Osteocyte (in vitro differentiated cells): ENCODE data around the gene CYTH2. TPM values are rescaled to one million over a fixed set of nuclear protein-coding genes. Genes with fewer than 3 reads are reported as not detected.
"Not testable (repeated sequence)": the region's sequence is repeated elsewhere in the genome, so short reads cannot be mapped to it uniquely, and the experiment has no call there.

Experiments
- DNase-seq: peaks from one replicate; pipeline ENCODE4 v3.0.0; 2021; ENCODE audit warnings: mixed read lengths; ENCODE audit not compliant: unreplicated experiment; ENCODE audit errors: extremely low spot score
- H3K27ac Mint-ChIP-seq: one replicate; pipeline ENCODE4 v1.8.0; 2021; ENCODE audit warnings: mild to moderate bottlenecking, mixed read lengths; ENCODE audit not compliant: unreplicated experiment
- H3K27me3 Mint-ChIP-seq: one replicate; pipeline ENCODE4 v1.8.0; 2021; ENCODE audit warnings: mixed read lengths; ENCODE audit not compliant: unreplicated experiment
- H3K36me3 Mint-ChIP-seq: one replicate; pipeline ENCODE4 v1.8.0; 2021; ENCODE audit warnings: mixed read lengths; ENCODE audit not compliant: unreplicated experiment
- H3K4me1 Mint-ChIP-seq: one replicate; pipeline ENCODE4 v1.8.0; 2021; ENCODE audit warnings: mixed read lengths; ENCODE audit not compliant: unreplicated experiment
- H3K4me3 Mint-ChIP-seq: one replicate; pipeline ENCODE4 v1.8.0; 2021; ENCODE audit warnings: mild to moderate bottlenecking, moderate library complexity, mixed read lengths; ENCODE audit not compliant: unreplicated experiment
- H3K9me3 Mint-ChIP-seq: one replicate; pipeline ENCODE4 v1.8.0; 2021; ENCODE audit warnings: mixed read lengths; ENCODE audit not compliant: unreplicated experiment
- CTCF ChIP-seq: fragments of 200-600 bp; sonication (generic); IDR thresholded peaks from 2 replicates; pipeline ENCODE4 v1.5.0; 2021; ENCODE audit warnings: antibody characterized with exemption, mild to moderate bottlenecking, moderate library complexity
- total RNA-seq: library from RNA; stranded (reverse); gene quantifications from 2 replicates; pipeline ENCODE4 v1.2.1, GENCODE V29; 2021

Gene CYTH2
- total RNA-seq, 1 donor from 2014 or later, result 107 TPM

- no peak overlapping the region for H3K27ac Mint-ChIP-seq
- no peak overlapping the region for H3K4me3 Mint-ChIP-seq
- H3K36me3 Mint-ChIP-seq, result no peaks in the 10 kb centered on the region
- no peak for DNase-seq
- H3K9me3 Mint-ChIP-seq, result no peaks in the 10 kb centered on the region
- peaks cover 4% of the 10 kb centered on the region for H3K27me3 Mint-ChIP-seq
- no peak for TF ChIP-seq CTCF
- peaks cover 3% of the 10 kb centered on the region for H3K4me1 Mint-ChIP-seq
These were observed 49.0 kb downstream of the CYTH2 start for GRCh38 chr19:48518207-48518606.

- H3K27ac Mint-ChIP-seq, H3K4me3 Mint-ChIP-seq, H3K4me1 Mint-ChIP-seq: not testable (repeated sequence)
These were observed 50.3 kb downstream of the CYTH2 start for GRCh38 chr19:48519426-48519825.

GRCh38 chr19:48520134-48520533, 51.0 kb downstream of the CYTH2 start:
- Mint-ChIP-seq H3K27ac (no peak overlapping the region), H3K4me1 (no peaks in the 10 kb centered on the region), H3K4me3 (no peak overlapping the region), H3K9me3 (peaks cover 6% of the 10 kb centered on the region), H3K36me3 (peaks cover 2% of the 10 kb centered on the region), H3K27me3 (peaks cover 8% of the 10 kb centered on the region)
- no peak for DNase-seq
- no peak for TF ChIP-seq CTCF

More at GRCh38 chr19:48519426-48519825, 50.3 kb downstream of the CYTH2 start:
- not testable (repeated sequence) for H3K9me3 Mint-ChIP-seq, H3K27me3 Mint-ChIP-seq, H3K36me3 Mint-ChIP-seq, DNase-seq

- Mint-ChIP-seq H3K27ac (no peak overlapping the region), H3K36me3 (peaks cover 2% of the 10 kb centered on the region), H3K9me3 (peaks cover 16% of the 10 kb centered on the region), H3K4me1 (no peaks in the 10 kb centered on the region), H3K27me3 (peaks cover 4% of the 10 kb centered on the region), H3K4me3 (no peak overlapping the region)
- no peak for TF ChIP-seq CTCF
- no peak for DNase-seq
These were observed 55.1 kb downstream of the CYTH2 start for GRCh38 chr19:48524221-48524620.

GRCh38 chr19:48524732-48525131, 55.6 kb downstream of the CYTH2 start:
- peaks cover 2% of the 10 kb centered on the region for H3K36me3 Mint-ChIP-seq
- no peak for DNase-seq
- no peak for TF ChIP-seq CTCF
- no peak overlapping the region for H3K27ac Mint-ChIP-seq
- no peak overlapping the region for H3K4me3 Mint-ChIP-seq
- no peaks in the 10 kb centered on the region for H3K4me1 Mint-ChIP-seq
- peaks cover 16% of the 10 kb centered on the region for H3K9me3 Mint-ChIP-seq
- H3K27me3 Mint-ChIP-seq, result peaks cover 4% of the 10 kb centered on the region

- no peak for DNase-seq
- Mint-ChIP-seq H3K27me3 (peaks cover 12% of the 10 kb centered on the region), H3K4me3 (no peak overlapping the region)
These were observed 60.0 kb downstream of the CYTH2 start for GRCh38 chr19:48529156-48529555.

More at GRCh38 chr19:48529156-48529555, 60.0 kb downstream of the CYTH2 start:
- Mint-ChIP-seq H3K27ac (no peak overlapping the region), H3K9me3 (peaks cover 13% of the 10 kb centered on the region), H3K36me3 (no peaks in the 10 kb centered on the region), H3K4me1 (peaks cover 4% of the 10 kb centered on the region)
- no peak for TF ChIP-seq CTCF
